Kidney (tissue), 14 donors: Measurements from ENCODE around the gene ZNF277. TPM values are rescaled to one million over a fixed set of nuclear protein-coding genes. Genes with fewer than 3 reads are reported as not detected.

ENCODE experiments used
- DNase-seq, 5 donors: peaks; one replicate each; pipeline ENCODE4 v3.0.0-alpha.2; 2013 to 2020
- FAIRE-seq: peaks from 2 replicates; lab custom pipeline; 2012; peaks lifted over from hg19 to GRCh38; lab: Jason Lieb, UNC
- H3K27ac ChIP-seq, 2 donors: one replicate each; pipeline ENCODE4 v1.7.0; 2013; ENCODE audit warnings: low read depth in 2 of 2, low read length in 2 of 2, inconsistent platforms in 1 of 2
- H3K27me3 ChIP-seq: one replicate; pipeline ENCODE4 v1.7.1; 2013; ENCODE audit warnings: low read length, inconsistent platforms; ENCODE audit not compliant: control insufficient read depth, insufficient read depth
- H3K36me3 ChIP-seq, 3 donors: one replicate each; pipeline versions ENCODE4 v1.7.0 to v1.7.1; 2013; ENCODE audit warnings: low read length in 3 of 3, control low read depth in 1 of 3, inconsistent platforms in 1 of 3; ENCODE audit not compliant: insufficient read depth in 3 of 3, control insufficient read depth in 2 of 3
- H3K4me1 ChIP-seq, 3 donors: one replicate each; pipeline versions ENCODE4 v1.7.0 to v1.7.1; 2013; ENCODE audit warnings: low read length in 3 of 3, inconsistent platforms in 1 of 3, low read depth in 1 of 3; ENCODE audit not compliant: control insufficient read depth in 2 of 3, insufficient read depth in 2 of 3
- H3K4me3 ChIP-seq, 3 donors: one replicate each; pipeline versions ENCODE4 v1.7.0 to v1.8.1; 2013; ENCODE audit warnings: low read length in 3 of 3, control low read depth in 1 of 3, inconsistent platforms in 1 of 3
- H3K9ac ChIP-seq, 3 donors: one replicate each; pipeline versions ENCODE4 v1.7.0 to v1.7.1; 2013; ENCODE audit warnings: low read length in 3 of 3, control low read depth in 1 of 3, inconsistent platforms in 1 of 3
- H3K9me3 ChIP-seq, 3 donors: one replicate each; pipeline versions ENCODE4 v1.7.0 to v1.7.1; 2013; ENCODE audit warnings: low read length in 3 of 3, control low read depth in 1 of 3, inconsistent platforms in 1 of 3; ENCODE audit not compliant: control insufficient read depth in 2 of 3, insufficient read depth in 1 of 3
- CTCF ChIP-seq: IDR thresholded peaks from 3 replicates; pipeline ENCODE4 v1.5.1; 2012; ENCODE audit warnings: mild to moderate bottlenecking, moderate library complexity, borderline replicate concordance; ENCODE audit not compliant: insufficient read depth; ENCODE audit errors: extremely low read depth
- intact Hi-C: fragments of 100-400 bp; cut with DNase I; formaldehyde crosslinking; loops from one replicate; pipeline ENCODE4 v1.11.1; 2022
- polyA plus RNA-seq: library from polyadenylated mRNA; stranded (reverse); fragments of 350-450 nt; fragmentation: Illumina TruSeq; extraction: RNeasy Lipid Tissue Mini Kit (QIAGEN cat#74804); gene quantifications from one replicate; pipeline ENCODE4 v1.2.3, GENCODE V29; 2014; ENCODE audit warnings: low read depth, low replicate concordance; ENCODE audit not compliant: insufficient read depth
- total RNA-seq: library from RNA; stranded (reverse); fragmentation: NEBNext Ultra II Directional; extraction: Animal tissue kit (Norgen Biotek cat#: 25700); gene quantifications from one replicate; pipeline ENCODE4 v1.2.1, GENCODE V29; 2021
- donor health status: control.
- donor health status: control.
- donor health status: control.
- donor health status: control.
- donor health status: control.
- donor health status: DM: yes; HTN: yes; CAD: no.
- donor health status: Normal renal cell carcinoma (clear cell type).

The ZNF277 gene
- total and polyA plus RNA-seq, 2 donors from 2014 or later, result 18.7 to 25.0 TPM

- no peak for TF ChIP-seq CTCF
- H3K4me1 ChIP-seq, result no peaks in the 10 kb centered on the region
- intact Hi-C loops, result no loop called here
- H3K36me3 ChIP-seq, result no peaks in the 10 kb centered on the region
- no peak overlapping the region for H3K4me3 ChIP-seq
- no peak overlapping the region for H3K9ac ChIP-seq
- H3K9me3 ChIP-seq, result no peaks in the 10 kb centered on the region
- FAIRE-seq (no peak), DNase-seq (no peak)
- no peaks in the 10 kb centered on the region for H3K27me3 ChIP-seq
- H3K27ac ChIP-seq, result no peak overlapping the region
These were observed 66.5 kb downstream of the ZNF277 start for GRCh38 chr7:112272921-112273561.

DNA sequence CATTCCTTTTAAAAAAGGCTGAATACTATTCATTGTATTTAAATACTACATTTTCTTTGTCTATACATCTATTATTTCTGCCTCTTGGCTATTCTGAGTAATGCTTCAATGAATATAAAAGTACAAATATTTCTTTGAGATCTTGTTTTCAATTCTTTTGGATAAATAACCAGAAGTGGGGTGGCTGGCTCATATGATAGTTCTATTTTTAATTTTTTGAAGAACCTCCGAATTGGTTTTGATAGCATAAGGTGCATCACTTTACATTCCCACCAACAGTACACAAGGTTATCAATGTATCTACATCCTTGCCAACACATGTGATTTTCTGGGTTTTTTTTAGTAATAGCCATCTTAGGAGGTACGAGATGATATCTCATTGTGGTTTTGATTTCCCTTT is 72.5 kb downstream of the ZNF277 start:
- Histone ChIP-seq H3K4me3 (no peak overlapping the region), H3K9ac (no peak overlapping the region), H3K27me3 (no peaks in the 10 kb centered on the region), H3K27ac (no peak overlapping the region), H3K36me3 (no peaks in the 10 kb centered on the region), H3K9me3 (no peaks in the 10 kb centered on the region), H3K4me1 (peaks cover 0 to 2% (median 0%) of the 10 kb centered on the region in 3 donors)
- no peak for TF ChIP-seq CTCF
- DNase-seq (no peak), FAIRE-seq (no peak)
- intact Hi-C loops, result no loop called here

DNA sequence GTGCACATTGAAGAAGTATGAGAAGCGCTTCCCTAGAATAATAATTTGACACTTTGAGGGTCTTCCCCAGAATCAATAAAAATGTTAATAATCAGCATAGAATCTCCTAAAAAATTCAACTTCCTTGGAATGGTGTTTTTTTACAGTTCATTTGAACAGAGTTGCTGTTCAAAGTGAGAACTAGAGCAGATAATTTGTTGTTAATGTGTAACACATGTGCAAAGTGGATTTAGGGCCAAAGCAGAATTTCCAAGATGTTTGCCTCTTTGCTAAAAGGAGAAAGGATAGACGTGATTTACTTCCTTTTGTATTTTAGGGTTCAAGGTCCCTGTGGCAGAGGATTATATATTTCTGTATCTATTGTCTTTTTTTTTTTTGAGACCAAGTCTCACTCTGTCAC is 73.8 kb downstream of the ZNF277 start:
- Histone ChIP-seq H3K36me3 (no peaks in the 10 kb centered on the region), H3K4me3 (peak overlapping the region in 1 of 3 donors; percentile 10), H3K27me3 (no peaks in the 10 kb centered on the region), H3K9ac (no peak overlapping the region), H3K4me1 (peaks cover 0 to 2% (median 0%) of the 10 kb centered on the region in 3 donors), H3K9me3 (no peaks in the 10 kb centered on the region), H3K27ac (no peak overlapping the region)
- no peak for TF ChIP-seq CTCF
- FAIRE-seq (no peak), DNase-seq (no peak)
- intact Hi-C loops, result no loop called here
